MCF 10A (cell line): ENCODE results near the gene ZNF669. TPM values are rescaled to one million over a fixed set of nuclear protein-coding genes. Genes with fewer than 3 reads are reported as not detected.
A peak's percentile ranks its signal among the peaks of the same experiment; 100 is the strongest.
"Not testable (repeated sequence)": the region's sequence is repeated elsewhere in the genome, so short reads cannot be mapped to it uniquely, and the experiment has no call there.

ENCODE experiments used
- BruUV-seq: library from RNA; stranded (reverse); fragments of 400-500 nt; replicated peaks from 2 replicates; lab custom pipeline; 2021; lab: Mats Ljungman, UMichigan
- CTCF ChIA-PET: fragments of 300-600 bp; sonication (Branson Sonifier 250); formaldehyde crosslinking; extraction: SDS; loops from one replicate; lab custom pipeline; 2021; ENCODE audit warnings: antibody characterized with exemption, inconsistent platforms; lab: Yijun Ruan, JAX
- POLR2A ChIA-PET: fragments of 300-600, 350-650 bp; sonication (Branson Sonifier 250); formaldehyde crosslinking; extraction: SDS; loops from one replicate; lab custom pipeline; 2020; ENCODE audit warnings: antibody characterized with exemption, inconsistent platforms; lab: Yijun Ruan, JAX
- DNase-seq: peaks from one replicate; pipeline ENCODE4 v3.0.0-alpha.2; 2018; ENCODE audit not compliant: unreplicated experiment
- H3K27ac Mint-ChIP-seq: one replicate; pipeline ENCODE4 v1.8.0; 2022; ENCODE audit warnings: mild to moderate bottlenecking, low read depth, mixed read lengths; ENCODE audit not compliant: unreplicated experiment
- H3K27me3 Mint-ChIP-seq: one replicate; pipeline ENCODE4 v1.8.0; 2022; ENCODE audit warnings: mixed read lengths; ENCODE audit not compliant: insufficient read depth, unreplicated experiment
- H3K36me3 Mint-ChIP-seq: one replicate; pipeline ENCODE4 v1.8.0; 2022; ENCODE audit warnings: mild to moderate bottlenecking, moderate library complexity, mixed read lengths; ENCODE audit not compliant: insufficient read depth, unreplicated experiment
- H3K4me1 Mint-ChIP-seq: one replicate; pipeline ENCODE4 v1.8.0; 2022; ENCODE audit warnings: mixed read lengths; ENCODE audit not compliant: insufficient read depth, unreplicated experiment
- H3K4me3 Mint-ChIP-seq: one replicate; pipeline ENCODE4 v1.8.0; 2022; ENCODE audit warnings: mild to moderate bottlenecking, moderate library complexity, mixed read lengths; ENCODE audit not compliant: unreplicated experiment
- H3K9me3 Mint-ChIP-seq: one replicate; pipeline ENCODE4 v1.8.0; 2022; ENCODE audit warnings: mixed read lengths; ENCODE audit not compliant: unreplicated experiment
- intact Hi-C: fragments of 100-400 bp; cut with micrococcal nuclease; formaldehyde crosslinking; loops from 2 replicates; pipeline ENCODE4 v1.14.1; 2022
- total RNA-seq: library from RNA; stranded (reverse); gene quantifications from 2 replicates; pipeline ENCODE4 v1.2.3, GENCODE V29; 2022
- TF ChIP-seq, protein P1 (sequence below): fragments of 200-600 bp; IDR thresholded peaks from one replicate; pipeline ENCODE4 v1.8.0; 2022; ENCODE audit warnings: antibody characterized with exemption, mild to moderate bottlenecking; ENCODE audit not compliant: unreplicated experiment

Gene ZNF669
- total RNA-seq, 1 experiment from 2014 or later = 11.6 TPM

DNA sequence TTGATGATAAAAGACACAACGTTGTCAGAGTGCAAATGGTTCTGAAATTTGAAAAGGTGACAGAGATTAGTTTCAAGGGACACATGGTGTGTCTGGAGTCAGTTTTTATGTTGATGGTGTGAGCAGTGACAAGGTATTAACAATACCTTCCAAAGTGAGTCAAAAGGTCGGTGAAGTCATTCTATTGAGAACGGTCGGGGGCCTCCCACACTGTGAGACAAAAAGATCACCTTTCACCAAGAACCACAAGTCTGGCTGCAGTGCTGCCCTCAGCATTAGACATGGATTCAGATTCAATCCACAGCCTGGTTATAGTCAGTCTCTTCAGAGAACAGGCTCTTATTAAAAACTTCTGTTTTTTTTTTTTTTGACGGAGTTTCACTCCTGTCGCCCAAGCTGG is 41.1 kb upstream of the ZNF669 start:
- Mint-ChIP-seq H3K27me3 (no peaks in the 10 kb centered on the region), H3K4me1 (no peaks in the 10 kb centered on the region), H3K9me3 (peaks cover 53% of the 10 kb centered on the region), H3K27ac (no peak overlapping the region), H3K4me3 (no peak overlapping the region), H3K36me3 (peaks cover 28% of the 10 kb centered on the region)
- ChIA-PET POLR2A (no interaction called here), CTCF (interaction anchor here (0.5 to 1.3 kb wide), 4 partner anchors 16 to 65 kb away, joined by 3 to 5 read pairs (median 4); no protein-coding TSS in a partner anchor)
- no TSS peak for BruUV-seq
- DNase-seq = no peak
- intact Hi-C loops = no loop called here
- TF ChIP-seq, protein P1, sequence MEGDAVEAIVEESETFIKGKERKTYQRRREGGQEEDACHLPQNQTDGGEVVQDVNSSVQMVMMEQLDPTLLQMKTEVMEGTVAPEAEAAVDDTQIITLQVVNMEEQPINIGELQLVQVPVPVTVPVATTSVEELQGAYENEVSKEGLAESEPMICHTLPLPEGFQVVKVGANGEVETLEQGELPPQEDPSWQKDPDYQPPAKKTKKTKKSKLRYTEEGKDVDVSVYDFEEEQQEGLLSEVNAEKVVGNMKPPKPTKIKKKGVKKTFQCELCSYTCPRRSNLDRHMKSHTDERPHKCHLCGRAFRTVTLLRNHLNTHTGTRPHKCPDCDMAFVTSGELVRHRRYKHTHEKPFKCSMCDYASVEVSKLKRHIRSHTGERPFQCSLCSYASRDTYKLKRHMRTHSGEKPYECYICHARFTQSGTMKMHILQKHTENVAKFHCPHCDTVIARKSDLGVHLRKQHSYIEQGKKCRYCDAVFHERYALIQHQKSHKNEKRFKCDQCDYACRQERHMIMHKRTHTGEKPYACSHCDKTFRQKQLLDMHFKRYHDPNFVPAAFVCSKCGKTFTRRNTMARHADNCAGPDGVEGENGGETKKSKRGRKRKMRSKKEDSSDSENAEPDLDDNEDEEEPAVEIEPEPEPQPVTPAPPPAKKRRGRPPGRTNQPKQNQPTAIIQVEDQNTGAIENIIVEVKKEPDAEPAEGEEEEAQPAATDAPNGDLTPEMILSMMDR = no peak

DNA sequence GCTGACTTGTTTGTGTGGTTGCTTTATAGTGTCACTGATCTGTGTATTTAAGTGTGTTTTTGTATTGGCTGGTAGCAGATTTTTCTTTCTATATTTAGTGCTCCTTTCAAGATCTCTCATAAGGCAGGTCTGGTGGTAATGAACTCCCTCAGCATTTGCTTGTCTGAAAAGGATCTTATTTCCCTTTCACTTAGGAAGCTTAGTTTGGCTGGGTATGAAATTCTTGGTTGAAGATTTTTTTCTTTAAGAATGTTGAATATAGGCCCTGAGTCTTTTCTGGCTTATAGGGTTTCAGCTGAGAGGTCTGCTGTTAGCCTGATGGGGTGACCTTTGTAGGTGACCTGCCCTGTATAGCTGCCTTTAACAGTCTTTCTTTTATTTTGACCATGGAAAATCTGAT is 35.4 kb upstream of the ZNF669 start:
- H3K27me3 Mint-ChIP-seq, H3K4me1 Mint-ChIP-seq, H3K4me3 Mint-ChIP-seq, DNase-seq, H3K27ac Mint-ChIP-seq, POLR2A ChIA-PET, H3K36me3 Mint-ChIP-seq, CTCF ChIA-PET, intact Hi-C loops, BruUV-seq: not testable (repeated sequence)
- peaks cover 73% of the 10 kb centered on the region for H3K9me3 Mint-ChIP-seq

DNA sequence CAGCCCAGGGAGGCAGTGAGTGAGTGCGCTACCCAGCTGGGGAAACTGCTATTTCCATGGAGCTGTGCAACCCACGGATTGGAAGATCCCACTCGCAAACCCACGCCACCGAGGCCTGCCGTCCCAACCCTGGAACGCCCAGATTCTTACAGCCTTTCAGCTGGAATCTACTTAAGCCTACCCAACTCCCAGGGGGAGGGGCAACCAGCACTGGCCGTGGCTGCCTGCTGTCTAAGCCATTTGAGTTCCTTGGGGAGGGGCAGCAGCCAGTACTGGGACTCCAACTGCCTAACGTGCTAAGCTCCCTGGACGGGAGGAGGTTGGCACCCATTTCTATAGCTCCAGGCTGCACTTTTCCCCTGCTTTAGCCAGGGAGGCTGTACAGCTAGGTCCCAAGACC is 27.1 kb upstream of the ZNF669 start:
- intact Hi-C loops = no loop called here
- POLR2A ChIA-PET = no interaction called here
- Mint-ChIP-seq H3K4me1 (peaks cover 7% of the 10 kb centered on the region), H3K4me3 (no peak overlapping the region), H3K27me3 (no peaks in the 10 kb centered on the region), H3K36me3 (peaks cover 8% of the 10 kb centered on the region), H3K27ac (no peak overlapping the region), H3K9me3 (peaks cover 38% of the 10 kb centered on the region)
- CTCF ChIA-PET = no interaction called here
- DNase-seq = no peak
- no TSS peak for BruUV-seq
- TF ChIP-seq, protein P1 = no peak

DNA sequence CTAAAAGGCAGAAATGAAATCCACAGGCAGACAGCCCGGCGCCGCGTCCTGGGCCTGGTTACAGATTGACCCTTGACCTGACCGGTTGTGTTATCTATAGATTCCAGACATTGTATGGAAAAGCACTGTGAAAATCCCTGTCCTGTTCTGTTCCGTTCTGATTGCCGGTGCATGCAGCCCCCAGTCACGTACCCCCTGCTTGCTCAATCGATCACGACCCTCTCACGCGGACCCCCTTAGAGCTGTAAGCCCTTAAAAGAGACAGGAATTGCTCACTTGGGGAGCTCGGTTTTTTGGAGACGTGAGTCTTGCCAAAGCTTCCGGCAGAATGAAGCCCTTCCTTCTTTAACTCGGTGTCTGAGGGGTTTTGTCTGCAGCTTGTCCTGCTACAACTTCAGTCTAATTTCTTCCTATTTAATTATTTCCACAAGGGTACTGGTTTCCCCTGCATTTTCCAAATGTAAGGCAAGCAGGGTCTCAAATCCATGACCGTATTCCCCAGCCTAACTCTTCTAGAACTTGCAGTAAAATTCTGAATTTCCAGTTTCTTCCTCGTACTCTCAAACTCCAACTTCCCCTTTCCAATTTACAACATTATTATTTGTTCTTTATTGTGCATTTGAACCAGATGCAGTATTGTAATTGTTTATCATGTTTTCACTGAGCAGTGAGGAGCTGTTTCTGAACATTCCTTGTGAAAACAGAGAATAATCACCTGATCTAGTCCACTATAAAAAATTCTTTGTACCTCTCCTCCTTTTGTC is 23.5 kb upstream of the ZNF669 start:
- CTCF ChIA-PET, H3K27ac Mint-ChIP-seq, H3K4me1 Mint-ChIP-seq, intact Hi-C loops, H3K27me3 Mint-ChIP-seq, H3K36me3 Mint-ChIP-seq, BruUV-seq, DNase-seq: not testable (repeated sequence)
- POLR2A ChIA-PET = interaction anchor here (1.3 kb wide), 1 partner anchor 41 kb away, joined by 3 read pairs; no protein-coding TSS in a partner anchor
- peaks cover 12% of the 10 kb centered on the region for H3K9me3 Mint-ChIP-seq
- H3K4me3 Mint-ChIP-seq = peak overlapping the region; percentile 62

DNA sequence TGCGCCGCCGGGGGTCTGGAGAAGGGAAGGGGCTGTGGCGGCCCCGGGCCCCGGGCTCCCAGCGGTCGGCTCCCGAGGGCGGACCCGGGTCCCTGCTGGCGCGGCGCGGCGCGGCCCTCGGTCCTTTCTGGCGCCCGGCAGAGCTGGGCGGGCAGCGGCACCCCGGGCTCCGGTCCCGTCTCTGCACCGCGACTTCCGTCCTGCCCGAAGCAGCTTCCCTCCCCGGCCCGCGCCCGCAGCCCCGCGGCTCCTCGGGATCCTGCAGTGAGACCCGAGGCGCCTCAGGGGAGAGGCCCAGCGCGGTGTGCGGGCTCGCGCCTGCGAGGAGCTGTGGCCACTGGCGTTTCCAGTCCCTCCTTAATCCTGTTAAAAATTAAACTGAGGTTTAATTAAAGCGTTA is 22.4 kb upstream of the ZNF669 start:
- H3K9me3 Mint-ChIP-seq, H3K27ac Mint-ChIP-seq, CTCF ChIA-PET, H3K4me1 Mint-ChIP-seq, DNase-seq, POLR2A ChIA-PET, H3K36me3 Mint-ChIP-seq, BruUV-seq, H3K27me3 Mint-ChIP-seq, H3K4me3 Mint-ChIP-seq, intact Hi-C loops: not testable (repeated sequence)

DNA sequence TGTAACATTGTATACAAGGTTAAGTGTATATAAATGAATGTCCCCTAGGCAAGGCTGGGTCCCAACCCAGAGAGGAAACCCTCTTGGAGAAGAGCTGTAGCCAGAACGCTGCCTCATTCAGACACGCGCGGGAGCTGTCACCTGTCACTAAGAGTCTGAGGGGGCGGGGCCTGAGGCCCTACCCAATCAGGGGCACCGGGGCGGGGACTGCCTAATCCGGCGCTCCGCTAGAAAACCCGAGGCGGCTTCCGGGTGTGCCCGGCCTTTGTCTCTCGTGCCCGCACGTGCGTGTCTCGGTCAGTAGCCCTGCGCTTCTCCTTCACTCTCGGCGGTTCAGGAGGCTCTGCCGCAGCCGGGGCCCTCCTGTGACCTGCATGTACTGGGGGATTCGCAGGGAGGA is 22.0 kb upstream of the ZNF669 start:
- H3K4me1 Mint-ChIP-seq, H3K4me3 Mint-ChIP-seq, CTCF ChIA-PET, DNase-seq, BruUV-seq, H3K27ac Mint-ChIP-seq, POLR2A ChIA-PET, H3K9me3 Mint-ChIP-seq, intact Hi-C loops, H3K36me3 Mint-ChIP-seq, H3K27me3 Mint-ChIP-seq: not testable (repeated sequence)
